Dermis microvascular lymphatic vessel endothelial cell (primary cell): ENCODE results near the gene ZBTB34. TPM values are rescaled to one million over a fixed set of nuclear protein-coding genes. Genes with fewer than 3 reads are reported as not detected.

Experiments used
- DNase-seq, 2 donors: peaks; one replicate each; pipeline versions ENCODE4 v3.0.0 to v3.0.0-alpha.2; 2010; ENCODE audit warnings: low read depth in 2 of 2
- total RNA-seq: library from RNA; depleted of rRNA; stranded (reverse); fragments of >200 nt; gene quantifications from 2 replicates; pipeline ENCODE4 v1.2.1, GENCODE V29; 2014

Gene ZBTB34
- total RNA-seq, 1 donor from 2014 or later, result 6.5 TPM

GRCh38 chr9:126842977-126843799 is 17.3 kb upstream of the ZBTB34 start:
- DNase-seq, result peak in 1 of 2 donors; percentile 47

- DNase-seq, result peak in 1 of 2 donors; percentile 55
These were observed 16.4 kb upstream of the ZBTB34 start for GRCh38 chr9:126844085-126844484.

- no peak for DNase-seq
These were observed 13.4 kb upstream of the ZBTB34 start for GRCh38 chr9:126847051-126847450.

- peak in 1 of 2 donors; percentile 30 for DNase-seq
These were observed 10.7 kb upstream of the ZBTB34 start for GRCh38 chr9:126849591-126850225.

- no peak for DNase-seq
These were observed 9.1 kb upstream of the ZBTB34 start for GRCh38 chr9:126851286-126851880.

- DNase-seq, result no peak
These were observed 8.3 kb upstream of the ZBTB34 start for GRCh38 chr9:126852086-126852688.

GRCh38 chr9:126853667-126854066 is 6.8 kb upstream of the ZBTB34 start:
- no peak for DNase-seq

GRCh38 chr9:126854734-126855133 is 5.7 kb upstream of the ZBTB34 start:
- DNase-seq, result no peak

GRCh38 chr9:126856326-126856877 is 4.0 kb upstream of the ZBTB34 start:
- no peak for DNase-seq

- DNase-seq, result no peak
These were observed 3.0 kb upstream of the ZBTB34 start for GRCh38 chr9:126857261-126857960.

- DNase-seq, result no peak
These were observed 1.3 kb upstream of the ZBTB34 start for GRCh38 chr9:126859111-126859510.

- peak in 1 of 2 donors; percentile 35 for DNase-seq
These were observed 473 bp downstream of the ZBTB34 start for GRCh38 chr9:126860757-126861466.

GRCh38 chr9:126861707-126862103 is 1.3 kb downstream of the ZBTB34 start:
- no peak for DNase-seq

- DNase-seq, result no peak
These were observed 1.8 kb downstream of the ZBTB34 start for GRCh38 chr9:126862104-126862761.

GRCh38 chr9:126864771-126865170 is 4.3 kb downstream of the ZBTB34 start:
- DNase-seq, result no peak

GRCh38 chr9:126869368-126869767 is 8.9 kb downstream of the ZBTB34 start:
- no peak for DNase-seq

- no peak for DNase-seq
These were observed 12.1 kb downstream of the ZBTB34 start for GRCh38 chr9:126872516-126872915.

- no peak for DNase-seq
These were observed 14.3 kb downstream of the ZBTB34 start for GRCh38 chr9:126874546-126875314.
